ENCODE results near the gene KBTBD7.
"Not testable (repeated sequence)": the region's sequence is repeated elsewhere in the genome, so short reads cannot be mapped to it uniquely, and the experiment has no call there.

Gene KBTBD7

DNA sequence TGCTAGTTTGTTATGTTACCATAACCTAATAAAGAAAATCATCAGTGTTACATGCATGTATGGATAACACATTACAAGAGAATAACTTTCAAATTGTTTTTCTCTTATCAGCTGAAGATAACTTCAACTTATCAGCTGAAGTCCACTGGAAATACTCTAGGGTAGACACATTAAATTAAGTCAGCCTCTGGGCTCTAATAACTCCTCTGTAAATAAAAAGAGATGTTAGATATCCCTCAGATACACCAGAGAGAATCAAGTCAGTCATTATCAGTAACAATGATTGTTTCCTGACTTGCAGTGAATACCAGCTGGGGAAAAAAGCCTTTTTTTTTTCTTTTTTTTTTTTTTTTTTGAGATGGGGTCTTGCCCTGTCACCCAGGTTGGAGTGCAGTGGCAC is 1.6 kb upstream of the KBTBD7 start:
- H3K4me3 ChIP-seq (ENCODE audit: low read depth in 1 of 2, low read length in 2 of 2): no peak overlapping the region
- no peaks in the 10 kb centered on the region for H3K27me3 ChIP-seq (ENCODE audit: control insufficient read depth in 1 of 2, insufficient read depth in 2 of 2, low read length in 2 of 2)
- H3K36me3 ChIP-seq (ENCODE audit: insufficient read depth, low read length): no peaks in the 10 kb centered on the region
- H3K9ac ChIP-seq (ENCODE audit: low read length): no peak overlapping the region
- no peaks in the 10 kb centered on the region for H3K9me3 ChIP-seq (ENCODE audit: low read length)
- no peak overlapping the region for H3K27ac ChIP-seq (ENCODE audit: low read depth, low read length)
- H3K4me1 ChIP-seq (ENCODE audit: insufficient read depth, low read length): peaks cover 15% of the 10 kb centered on the region

GRCh38 chr13:41193469-41193868 is 900 bp downstream of the KBTBD7 start:
- no peak overlapping the region for H3K9ac ChIP-seq (ENCODE audit: low read length)
- no peaks in the 10 kb centered on the region for H3K36me3 ChIP-seq (ENCODE audit: insufficient read depth, low read length)
- H3K4me1 ChIP-seq (ENCODE audit: insufficient read depth, low read length): peaks cover 15% of the 10 kb centered on the region
- no peaks in the 10 kb centered on the region for H3K9me3 ChIP-seq (ENCODE audit: low read length)
- H3K27ac ChIP-seq (ENCODE audit: low read depth, low read length): no peak overlapping the region
- H3K4me3 ChIP-seq (ENCODE audit: low read depth in 1 of 2, low read length in 2 of 2): peak overlapping the region; percentile 28 to 57
- H3K27me3 ChIP-seq (ENCODE audit: control insufficient read depth in 1 of 2, insufficient read depth in 2 of 2, low read length in 2 of 2): no peaks in the 10 kb centered on the region

DNA sequence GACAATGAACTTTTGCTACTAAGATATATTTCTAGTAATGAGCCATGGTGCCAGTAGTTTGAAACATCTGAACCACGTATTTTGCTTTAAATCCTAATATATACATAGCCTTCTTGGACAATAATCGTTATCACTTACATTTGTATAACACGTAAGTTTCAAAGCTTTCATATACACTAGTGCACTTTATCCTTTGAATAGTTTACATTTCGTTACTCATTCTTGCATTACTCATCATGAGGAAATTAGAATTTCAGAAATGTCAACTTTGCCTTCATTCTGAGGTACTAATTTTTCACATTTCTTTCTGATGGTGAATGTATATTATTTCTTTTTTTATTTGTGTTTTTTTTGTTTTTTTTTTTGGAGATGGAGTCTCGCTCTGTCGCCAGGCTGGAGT is 5.8 kb downstream of the KBTBD7 start:
- no peak overlapping the region for H3K4me3 ChIP-seq (ENCODE audit: low read depth in 1 of 2, low read length in 2 of 2)
- H3K27me3 ChIP-seq (ENCODE audit: control insufficient read depth in 1 of 2, insufficient read depth in 2 of 2, low read length in 2 of 2): no peaks in the 10 kb centered on the region
- H3K36me3 ChIP-seq (ENCODE audit: insufficient read depth, low read length): no peaks in the 10 kb centered on the region
- peaks cover 14% of the 10 kb centered on the region for H3K4me1 ChIP-seq (ENCODE audit: insufficient read depth, low read length)
- H3K9me3 ChIP-seq (ENCODE audit: low read length): no peaks in the 10 kb centered on the region
- no peak overlapping the region for H3K9ac ChIP-seq (ENCODE audit: low read length)
- no peak overlapping the region for H3K27ac ChIP-seq (ENCODE audit: low read depth, low read length)

GRCh38 chr13:41186481-41186880 is 7.9 kb downstream of the KBTBD7 start:
- H3K27me3 ChIP-seq (ENCODE audit: control insufficient read depth in 1 of 2, insufficient read depth in 2 of 2, low read length in 2 of 2): no peaks in the 10 kb centered on the region
- H3K27ac ChIP-seq (ENCODE audit: low read depth, low read length): no peak overlapping the region
- no peaks in the 10 kb centered on the region for H3K9me3 ChIP-seq (ENCODE audit: low read length)
- H3K9ac ChIP-seq (ENCODE audit: low read length): no peak overlapping the region
- no peaks in the 10 kb centered on the region for H3K4me1 ChIP-seq (ENCODE audit: insufficient read depth, low read length)
- no peaks in the 10 kb centered on the region for H3K36me3 ChIP-seq (ENCODE audit: insufficient read depth, low read length)
- H3K4me3 ChIP-seq (ENCODE audit: low read depth in 1 of 2, low read length in 2 of 2): no peak overlapping the region

- Histone ChIP-seq H3K9ac (ENCODE audit: low read length) (no peak overlapping the region), H3K4me3 (ENCODE audit: low read depth in 1 of 2, low read length in 2 of 2) (no peak overlapping the region), H3K9me3 (ENCODE audit: low read length) (no peaks in the 10 kb centered on the region), H3K4me1 (ENCODE audit: insufficient read depth, low read length) (no peaks in the 10 kb centered on the region), H3K27me3 (ENCODE audit: control insufficient read depth in 1 of 2, insufficient read depth in 2 of 2, low read length in 2 of 2) (no peaks in the 10 kb centered on the region), H3K36me3 (ENCODE audit: insufficient read depth, low read length) (no peaks in the 10 kb centered on the region), H3K27ac (ENCODE audit: low read depth, low read length) (no peak overlapping the region)
Observed at GRCh38 chr13:41182231-41182630, 12.1 kb downstream of the KBTBD7 start.

DNA sequence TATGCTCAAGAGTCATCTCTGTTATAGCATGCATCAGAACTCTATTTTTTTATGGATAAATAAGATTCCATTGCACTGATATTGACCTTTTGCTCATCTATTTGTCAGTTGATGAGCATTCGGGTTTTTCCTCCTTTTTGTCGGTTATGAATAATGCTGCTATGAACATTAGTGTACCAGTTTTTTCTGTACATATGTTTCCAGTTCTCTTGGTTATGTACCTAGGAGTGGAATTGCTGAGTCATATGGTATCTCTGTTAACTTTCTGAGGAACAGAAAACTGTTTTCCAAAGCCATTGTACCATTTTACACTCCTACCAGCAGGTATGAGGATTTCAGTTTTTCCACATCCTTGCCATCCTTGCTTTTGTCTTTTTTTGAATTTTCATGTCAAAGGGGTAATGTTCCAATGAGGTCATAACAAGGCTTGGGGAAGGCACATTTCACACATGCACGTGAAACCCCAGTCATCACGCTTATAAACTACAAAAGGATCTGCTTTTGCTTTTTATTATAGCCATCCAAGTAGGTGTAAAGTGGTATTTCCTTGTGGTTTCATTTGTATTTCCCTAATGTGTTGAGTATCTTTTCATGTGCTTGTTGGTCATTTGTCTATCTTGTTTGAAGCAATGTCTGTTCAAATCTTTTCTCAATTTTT is 14.6 kb downstream of the KBTBD7 start:
- H3K4me3 ChIP-seq (ENCODE audit: low read depth in 1 of 2, low read length in 2 of 2): no peak overlapping the region
- no peaks in the 10 kb centered on the region for H3K27me3 ChIP-seq (ENCODE audit: control insufficient read depth in 1 of 2, insufficient read depth in 2 of 2, low read length in 2 of 2)
- H3K36me3 ChIP-seq (ENCODE audit: insufficient read depth, low read length): no peaks in the 10 kb centered on the region
- no peaks in the 10 kb centered on the region for H3K4me1 ChIP-seq (ENCODE audit: insufficient read depth, low read length)
- H3K9ac ChIP-seq (ENCODE audit: low read length): no peak overlapping the region
- no peak overlapping the region for H3K27ac ChIP-seq (ENCODE audit: low read depth, low read length)
- no peaks in the 10 kb centered on the region for H3K9me3 ChIP-seq (ENCODE audit: low read length)

GRCh38 chr13:41178040-41178439 is 16.3 kb downstream of the KBTBD7 start:
- H3K36me3 ChIP-seq (ENCODE audit: insufficient read depth, low read length): no peaks in the 10 kb centered on the region
- no peaks in the 10 kb centered on the region for H3K9me3 ChIP-seq (ENCODE audit: low read length)
- no peak overlapping the region for H3K27ac ChIP-seq (ENCODE audit: low read depth, low read length)
- no peaks in the 10 kb centered on the region for H3K27me3 ChIP-seq (ENCODE audit: control insufficient read depth in 1 of 2, insufficient read depth in 2 of 2, low read length in 2 of 2)
- H3K4me1 ChIP-seq (ENCODE audit: insufficient read depth, low read length): no peaks in the 10 kb centered on the region
- no peak overlapping the region for H3K4me3 ChIP-seq (ENCODE audit: low read depth in 1 of 2, low read length in 2 of 2)
- no peak overlapping the region for H3K9ac ChIP-seq (ENCODE audit: low read length)

DNA sequence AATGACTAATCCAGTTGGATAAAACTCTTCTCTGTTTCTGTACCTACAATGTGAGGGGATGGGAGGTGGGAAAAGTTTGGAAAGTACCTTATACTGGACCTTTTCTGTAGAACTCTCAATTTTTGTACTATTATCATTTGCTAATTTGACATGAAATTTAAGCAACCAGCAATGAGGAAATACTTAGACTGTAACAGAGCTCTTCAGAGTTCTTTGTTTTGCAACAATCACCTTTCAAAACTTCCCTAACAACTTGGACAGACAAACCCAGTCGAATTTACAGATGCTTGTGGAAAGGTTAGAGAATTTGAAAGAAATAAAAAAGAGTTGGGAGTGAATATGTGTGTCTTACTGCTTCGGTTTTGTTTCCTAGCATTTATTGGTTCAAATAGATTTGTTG is 16.8 kb downstream of the KBTBD7 start:
- no peak overlapping the region for H3K27ac ChIP-seq (ENCODE audit: low read depth, low read length)
- no peaks in the 10 kb centered on the region for H3K36me3 ChIP-seq (ENCODE audit: insufficient read depth, low read length)
- H3K4me3 ChIP-seq (ENCODE audit: low read depth in 1 of 2, low read length in 2 of 2): no peak overlapping the region
- no peaks in the 10 kb centered on the region for H3K27me3 ChIP-seq (ENCODE audit: control insufficient read depth in 1 of 2, insufficient read depth in 2 of 2, low read length in 2 of 2)
- no peaks in the 10 kb centered on the region for H3K4me1 ChIP-seq (ENCODE audit: insufficient read depth, low read length)
- H3K9ac ChIP-seq (ENCODE audit: low read length): no peak overlapping the region
- no peaks in the 10 kb centered on the region for H3K9me3 ChIP-seq (ENCODE audit: low read length)

GRCh38 chr13:41175576-41175975 is 18.8 kb downstream of the KBTBD7 start:
- H3K4me1 ChIP-seq (ENCODE audit: insufficient read depth, low read length); H3K4me3 ChIP-seq (ENCODE audit: low read depth in 1 of 2, low read length in 2 of 2); H3K9ac ChIP-seq (ENCODE audit: low read length); H3K9me3 ChIP-seq (ENCODE audit: low read length); H3K27me3 ChIP-seq (ENCODE audit: control insufficient read depth in 1 of 2, insufficient read depth in 2 of 2, low read length in 2 of 2); H3K27ac ChIP-seq (ENCODE audit: low read depth, low read length); H3K36me3 ChIP-seq (ENCODE audit: insufficient read depth, low read length): not testable (repeated sequence)

DNA sequence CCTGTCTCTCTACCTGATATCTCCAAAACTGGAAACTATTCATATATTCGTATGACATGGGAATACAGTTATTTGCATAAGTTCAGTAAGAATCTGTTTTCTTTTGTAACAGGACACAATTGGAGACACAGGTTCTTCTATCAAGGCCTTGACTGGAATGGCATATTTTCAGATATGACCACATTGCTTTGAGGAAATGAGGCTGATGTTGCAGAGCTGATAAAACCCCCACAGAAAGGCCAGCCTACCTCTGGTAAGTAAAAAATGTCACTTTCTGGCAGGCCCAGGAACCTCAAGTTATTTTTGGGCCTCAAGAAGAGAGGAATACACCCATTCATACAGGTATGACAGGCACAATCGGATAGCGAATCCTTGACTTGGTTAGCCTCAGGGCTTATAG is 32.2 kb downstream of the KBTBD7 start:
- Histone ChIP-seq H3K36me3 (ENCODE audit: insufficient read depth, low read length) (no peaks in the 10 kb centered on the region), H3K4me1 (ENCODE audit: insufficient read depth, low read length) (no peaks in the 10 kb centered on the region), H3K27me3 (ENCODE audit: control insufficient read depth in 1 of 2, insufficient read depth in 2 of 2, low read length in 2 of 2) (no peaks in the 10 kb centered on the region), H3K9me3 (ENCODE audit: low read length) (no peaks in the 10 kb centered on the region), H3K4me3 (ENCODE audit: low read depth in 1 of 2, low read length in 2 of 2) (no peak overlapping the region), H3K27ac (ENCODE audit: low read depth, low read length) (no peak overlapping the region), H3K9ac (ENCODE audit: low read length) (no peak overlapping the region)

GRCh38 chr13:41159174-41159573 is 35.2 kb downstream of the KBTBD7 start:
- H3K36me3 ChIP-seq (ENCODE audit: insufficient read depth, low read length): no peaks in the 10 kb centered on the region
- H3K9me3 ChIP-seq (ENCODE audit: low read length): no peaks in the 10 kb centered on the region
- no peaks in the 10 kb centered on the region for H3K4me1 ChIP-seq (ENCODE audit: insufficient read depth, low read length)
- no peak overlapping the region for H3K4me3 ChIP-seq (ENCODE audit: low read depth in 1 of 2, low read length in 2 of 2)
- H3K27ac ChIP-seq (ENCODE audit: low read depth, low read length): no peak overlapping the region
- no peaks in the 10 kb centered on the region for H3K27me3 ChIP-seq (ENCODE audit: control insufficient read depth in 1 of 2, insufficient read depth in 2 of 2, low read length in 2 of 2)
- H3K9ac ChIP-seq (ENCODE audit: low read length): no peak overlapping the region

DNA sequence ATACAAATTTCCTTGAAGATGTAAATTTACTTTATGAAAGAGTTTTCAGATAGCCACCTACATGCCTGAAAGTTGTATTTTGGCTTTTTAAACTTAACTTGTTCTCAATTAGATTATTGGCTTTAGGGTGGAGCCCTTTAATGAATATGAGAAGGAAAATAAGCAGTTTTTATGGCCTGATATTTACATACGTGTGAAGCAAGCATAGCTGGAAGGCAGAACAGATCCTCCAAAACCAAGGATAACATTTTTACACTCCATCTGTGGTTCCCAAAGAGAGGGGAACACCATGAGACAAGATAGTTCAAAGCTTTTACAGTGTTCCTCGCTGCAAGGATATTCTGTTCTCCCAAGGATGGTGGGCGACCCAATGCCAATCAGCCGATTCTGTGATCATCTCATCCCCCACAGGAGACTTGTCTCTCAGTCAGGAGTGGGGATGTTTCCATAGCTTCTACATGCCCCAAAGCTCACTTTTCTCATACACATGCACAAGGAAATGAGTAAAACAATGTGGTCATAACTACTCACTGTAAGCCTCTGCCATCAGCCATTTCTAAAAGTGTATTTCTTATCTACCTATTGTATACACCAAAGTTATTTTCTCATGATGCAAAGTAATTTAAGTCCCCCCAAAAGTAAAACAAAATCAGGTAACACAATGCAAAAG is 37.2 kb downstream of the KBTBD7 start:
- Histone ChIP-seq H3K9ac (ENCODE audit: low read length) (no peak overlapping the region), H3K4me1 (ENCODE audit: insufficient read depth, low read length) (no peaks in the 10 kb centered on the region)

More for the DNA sequence above, 37.2 kb downstream of the KBTBD7 start:
- Histone ChIP-seq H3K9me3 (ENCODE audit: low read length) (no peaks in the 10 kb centered on the region), H3K27ac (ENCODE audit: low read depth, low read length) (no peak overlapping the region), H3K27me3 (ENCODE audit: control insufficient read depth in 1 of 2, insufficient read depth in 2 of 2, low read length in 2 of 2) (no peaks in the 10 kb centered on the region), H3K36me3 (ENCODE audit: insufficient read depth, low read length) (no peaks in the 10 kb centered on the region), H3K4me3 (ENCODE audit: low read depth in 1 of 2, low read length in 2 of 2) (no peak overlapping the region)

All from muscle layer of colon (tissue), 2 donors.